ENCODE results near the gene PLAC1.

The PLAC1 gene

DNA sequence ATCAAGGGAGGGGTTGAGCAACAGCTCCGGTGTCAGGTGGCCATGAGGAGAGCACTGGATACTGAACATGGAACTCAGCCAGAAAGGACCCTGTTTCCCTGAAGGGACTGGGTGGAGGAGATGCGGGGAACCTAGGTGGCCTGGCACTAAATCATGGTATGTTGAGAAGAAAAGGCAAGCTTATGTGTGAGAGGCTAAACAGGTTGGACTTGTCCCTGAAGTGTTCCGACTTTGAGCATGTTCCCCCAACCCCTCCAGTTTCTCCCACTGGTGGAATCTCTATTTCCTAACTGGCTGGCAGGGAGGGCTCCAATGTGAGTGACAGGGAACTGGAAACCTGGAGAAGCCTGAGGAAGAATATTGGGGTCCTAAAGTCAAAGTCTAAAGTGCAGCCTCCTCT is 69.5 kb downstream of the PLAC1 start:
- no peak for DNase-seq (ENCODE audit: low spot score)

DNA sequence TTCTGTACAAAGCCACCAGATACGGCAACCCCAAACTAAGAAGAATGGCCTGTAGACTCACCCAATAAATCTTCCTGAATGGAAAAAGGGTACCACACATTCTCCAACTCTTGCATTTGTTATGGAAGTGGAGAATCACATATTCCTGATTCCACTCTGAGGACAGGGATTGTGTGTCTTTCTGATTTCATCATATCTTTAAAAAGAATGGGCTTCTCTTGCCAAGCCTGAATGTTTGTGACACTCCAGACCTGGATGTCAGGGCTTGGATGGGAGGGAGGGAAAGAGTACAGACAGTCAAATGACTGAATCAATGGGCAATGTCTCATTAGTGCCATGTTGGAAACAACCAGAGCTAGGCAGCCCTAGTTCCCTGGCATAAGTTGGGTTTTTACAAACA is 77.4 kb downstream of the PLAC1 start:
- DNase-seq (ENCODE audit: low spot score) = no peak

DNA sequence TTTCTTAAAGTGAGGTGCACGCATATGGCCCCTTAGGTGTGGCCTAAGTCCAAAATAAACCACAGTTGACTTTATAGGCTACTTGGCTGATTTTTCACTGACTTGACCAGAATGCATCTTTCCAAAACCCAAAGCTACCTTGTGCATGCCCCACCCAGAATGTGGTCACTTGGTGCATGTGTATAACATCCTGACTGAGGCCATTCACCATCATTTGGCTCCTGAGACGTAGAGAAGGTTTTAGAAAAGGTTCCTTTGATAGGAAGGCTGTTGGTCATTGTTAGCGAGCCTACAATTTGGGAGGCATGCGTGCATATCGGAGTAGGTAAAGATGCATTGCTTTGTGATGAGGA is 84.6 kb downstream of the PLAC1 start:
- no peak for DNase-seq (ENCODE audit: low spot score)

DNA sequence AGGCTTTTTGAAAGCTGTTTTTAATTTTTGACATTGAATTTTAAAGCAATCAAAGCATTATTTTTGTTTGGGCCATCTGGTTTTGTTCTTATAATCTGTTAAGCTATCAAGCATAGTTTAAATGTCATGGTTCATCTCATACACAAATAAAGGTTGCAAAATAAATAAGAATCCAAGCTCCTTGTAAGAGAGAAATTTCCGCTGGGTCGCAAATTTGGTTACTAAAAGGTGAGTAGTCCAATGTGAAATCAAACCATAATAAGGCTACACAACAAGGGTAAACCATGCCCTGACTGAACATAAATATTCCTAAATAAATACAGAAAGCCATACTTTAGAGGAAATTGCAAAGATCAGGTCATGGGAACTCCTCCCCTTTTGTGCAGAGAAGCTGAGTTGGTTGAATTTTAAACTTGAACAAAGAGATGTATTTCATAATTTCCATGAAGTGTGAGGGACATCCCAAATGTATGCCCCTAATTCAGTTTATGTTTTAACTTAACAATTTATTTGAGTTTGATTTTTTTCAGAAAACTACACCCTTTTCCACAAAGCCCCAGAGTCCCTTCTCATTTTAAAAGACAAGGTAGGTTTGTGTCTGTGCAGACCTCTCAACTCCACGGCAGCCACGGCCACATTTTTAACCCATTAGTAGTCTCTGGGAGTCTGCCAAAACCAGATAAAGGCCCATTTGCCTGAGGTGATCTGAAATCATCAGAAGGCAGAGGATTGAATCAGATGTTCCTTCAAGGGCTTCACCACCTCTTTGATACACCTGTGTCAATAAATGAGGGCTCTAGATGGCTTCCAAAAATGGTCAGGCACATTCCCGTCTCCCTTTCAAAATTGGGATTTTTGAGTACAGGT is 85.2 kb downstream of the PLAC1 start:
- DNase-seq (ENCODE audit: low spot score) = no peak

DNA sequence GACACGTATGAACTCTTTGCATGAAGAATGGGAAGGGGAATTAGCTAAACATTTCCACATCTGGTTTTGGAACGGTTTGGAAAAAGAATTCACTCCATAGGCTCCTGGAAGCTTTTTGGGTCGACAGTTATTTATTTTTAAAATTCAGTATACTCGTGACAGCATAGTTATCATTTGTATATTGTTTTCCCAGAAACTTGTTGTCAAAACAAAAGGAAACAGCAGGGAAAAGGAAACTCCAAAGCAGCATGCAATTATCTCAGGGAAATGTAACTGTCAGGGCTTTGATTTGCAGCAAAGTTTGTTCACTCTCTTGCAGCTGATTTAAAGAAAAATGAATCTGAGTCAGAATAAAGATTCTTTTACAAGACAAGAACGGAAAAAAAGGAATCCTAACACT is 86.5 kb downstream of the PLAC1 start:
- DNase-seq (ENCODE audit: low spot score) = no peak

DNA sequence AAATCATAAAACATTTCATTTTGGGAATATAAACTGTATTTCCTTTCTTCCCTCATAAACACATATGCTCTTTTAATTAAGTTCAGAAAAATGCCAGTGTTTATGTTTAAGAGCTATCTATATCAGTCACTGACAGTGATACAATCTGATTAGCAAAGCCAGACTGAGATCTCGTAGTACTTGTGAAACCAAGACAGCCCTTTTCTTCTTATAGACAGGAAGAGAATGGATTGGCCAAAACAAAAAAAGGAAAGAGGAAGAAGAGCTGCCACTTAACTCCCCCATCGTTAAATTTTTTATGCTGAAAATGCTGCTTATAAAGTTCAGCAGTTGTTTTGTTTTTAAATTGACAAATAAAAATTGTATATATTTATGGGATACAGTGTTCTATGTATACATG is 87.4 kb downstream of the PLAC1 start:
- no peak for DNase-seq (ENCODE audit: low spot score)

DNA sequence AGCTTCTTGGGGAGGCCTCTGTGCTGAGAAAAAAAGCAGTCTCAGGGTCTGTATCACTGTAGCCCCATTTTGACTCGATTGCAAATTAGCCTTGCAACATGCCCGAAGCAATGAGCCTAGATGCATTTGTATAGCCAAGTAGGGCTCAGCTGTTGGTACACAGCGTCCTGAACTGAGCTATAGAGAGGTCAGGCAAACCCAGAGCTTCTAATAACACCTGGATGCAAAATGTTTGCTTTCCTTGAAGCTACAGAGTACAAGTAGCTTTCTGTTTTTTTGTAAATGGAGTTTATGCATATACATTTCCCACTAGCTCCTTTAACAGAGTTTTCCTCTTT is 87.8 kb downstream of the PLAC1 start:
- no peak for DNase-seq (ENCODE audit: low spot score)

DNA sequence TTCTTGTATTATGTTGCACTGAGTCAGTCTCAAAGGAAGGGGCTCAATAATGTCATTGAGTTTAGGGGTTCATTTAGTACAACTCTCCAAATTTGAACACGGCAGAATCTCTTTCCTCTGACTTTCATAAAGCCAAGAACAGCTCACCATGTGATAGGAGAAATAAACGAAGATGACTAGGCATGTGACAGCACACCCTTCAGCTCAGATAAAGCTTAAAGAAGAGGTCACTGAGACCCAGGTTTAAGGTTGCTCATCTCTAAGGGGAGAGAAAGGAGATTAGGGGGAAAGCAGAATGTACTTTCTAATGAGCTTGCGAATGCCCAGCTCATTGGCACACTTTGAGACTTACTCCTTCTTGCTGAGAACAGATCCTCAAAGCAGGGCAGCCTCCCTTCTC is 89.0 kb downstream of the PLAC1 start:
- DNase-seq (ENCODE audit: low spot score) = no peak

DNA sequence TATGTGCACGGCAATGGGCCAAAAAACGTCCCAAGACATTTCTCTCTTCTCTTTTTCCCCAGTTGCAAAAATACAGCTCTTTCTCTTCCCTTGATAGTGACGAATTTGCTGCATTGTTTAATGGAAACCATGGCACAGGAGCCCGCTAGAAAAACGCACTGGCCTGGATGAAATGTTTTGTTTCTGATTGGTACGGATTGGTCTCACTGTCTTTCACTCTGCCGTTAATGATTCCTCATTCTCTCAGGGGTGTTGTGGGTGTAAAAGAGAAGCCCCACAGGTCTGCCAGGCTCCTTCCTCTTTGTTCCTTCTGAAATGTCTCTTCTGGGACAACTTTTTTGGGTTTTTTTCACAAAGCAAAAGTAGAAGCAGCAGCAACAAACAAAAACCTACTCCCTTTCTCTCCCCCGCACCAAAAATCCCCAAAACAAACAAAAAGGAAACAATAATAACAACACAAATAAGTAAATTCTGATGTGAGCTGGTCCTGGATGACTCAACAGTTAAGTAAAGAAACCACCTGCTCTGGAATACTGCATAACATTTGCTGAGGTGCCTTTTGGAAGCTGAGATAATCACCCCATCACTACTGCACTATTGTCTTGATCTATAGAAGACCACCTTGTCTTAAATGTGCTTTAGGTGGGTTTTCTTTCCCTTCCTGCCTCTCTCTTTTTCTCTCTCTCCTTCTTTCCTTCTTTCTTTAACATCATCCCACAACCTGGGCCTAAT is 89.8 kb downstream of the PLAC1 start:
- no peak for DNase-seq (ENCODE audit: low spot score)

DNA sequence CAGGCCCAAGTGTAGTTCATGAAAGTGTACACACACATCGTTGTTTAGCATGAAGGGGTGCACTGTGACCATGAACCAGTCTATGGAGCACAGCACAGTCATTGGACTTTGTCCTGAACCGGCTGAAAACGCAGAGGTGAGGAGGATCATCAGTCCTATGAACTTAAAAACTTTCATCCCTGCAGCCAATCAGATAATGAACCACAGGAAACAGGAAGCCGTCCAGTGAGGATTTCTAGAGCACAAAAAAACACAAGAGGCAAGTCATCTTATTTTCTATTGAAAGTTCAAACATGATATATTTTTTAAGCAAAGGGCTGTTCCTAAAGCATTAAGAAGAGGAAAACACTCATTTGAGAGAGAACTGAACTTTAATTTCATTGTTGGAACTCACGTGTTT is 91.8 kb downstream of the PLAC1 start:
- DNase-seq (ENCODE audit: low spot score) = no peak

DNA sequence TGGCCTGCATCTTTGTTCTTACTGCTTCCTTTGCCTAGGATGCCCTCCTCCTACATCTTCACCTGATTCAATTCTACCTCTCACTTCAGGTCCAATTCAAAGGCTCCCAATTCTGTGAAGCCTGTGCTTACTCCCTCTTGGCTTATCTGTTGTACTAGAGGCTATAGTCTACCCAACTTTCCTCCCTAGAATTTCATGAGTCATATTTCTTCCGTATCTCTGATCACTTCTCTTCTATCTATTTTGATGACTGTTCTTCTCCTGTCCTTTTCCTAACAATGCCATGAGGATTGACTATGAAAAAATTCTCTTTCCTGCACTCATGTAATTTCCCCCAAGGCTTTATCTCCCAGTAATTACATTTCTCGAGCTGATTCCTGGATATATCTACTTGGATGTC is 96.3 kb downstream of the PLAC1 start:
- no peak for DNase-seq (ENCODE audit: low spot score)

DNA sequence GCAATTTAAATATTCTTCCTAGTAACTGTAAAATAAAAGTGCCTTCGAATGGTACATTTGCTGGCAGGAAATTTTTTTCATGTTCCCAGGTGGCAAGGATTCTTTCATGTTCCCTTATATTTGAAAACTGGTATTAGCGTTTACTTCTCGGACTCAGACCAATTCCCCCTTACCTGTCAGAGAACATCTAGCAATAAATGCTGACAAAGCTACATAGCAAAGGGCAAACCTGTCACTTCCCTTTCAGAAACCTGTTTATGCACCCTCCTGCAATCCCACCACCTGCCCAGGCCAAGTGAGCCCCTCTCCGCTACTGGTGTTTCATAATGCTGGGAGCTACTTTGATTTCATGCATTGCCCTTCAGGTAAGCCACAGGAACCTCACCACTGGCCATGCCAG is 100.1 kb downstream of the PLAC1 start:
- DNase-seq (ENCODE audit: low spot score) = no peak

DNA sequence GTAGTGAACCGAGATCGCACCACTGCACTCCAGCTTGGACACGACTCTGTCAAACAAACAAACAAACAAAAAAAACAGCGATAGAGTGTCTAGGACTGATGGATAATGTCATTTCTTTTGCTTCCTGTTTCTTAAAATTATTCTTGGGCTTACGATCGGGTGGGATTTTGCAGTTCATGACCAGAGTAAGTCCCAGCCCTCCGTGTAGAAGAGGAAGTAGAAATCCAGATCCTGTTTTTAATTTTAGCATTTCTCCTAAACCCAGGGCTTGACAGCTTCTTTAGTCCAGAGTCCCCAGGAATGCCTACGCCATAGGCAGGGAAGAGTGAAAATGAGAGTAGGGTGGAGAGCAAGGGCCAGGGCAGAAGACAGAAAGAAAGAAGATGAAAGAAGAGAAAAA is 104.0 kb downstream of the PLAC1 start:
- no peak for DNase-seq (ENCODE audit: low spot score)

DNA sequence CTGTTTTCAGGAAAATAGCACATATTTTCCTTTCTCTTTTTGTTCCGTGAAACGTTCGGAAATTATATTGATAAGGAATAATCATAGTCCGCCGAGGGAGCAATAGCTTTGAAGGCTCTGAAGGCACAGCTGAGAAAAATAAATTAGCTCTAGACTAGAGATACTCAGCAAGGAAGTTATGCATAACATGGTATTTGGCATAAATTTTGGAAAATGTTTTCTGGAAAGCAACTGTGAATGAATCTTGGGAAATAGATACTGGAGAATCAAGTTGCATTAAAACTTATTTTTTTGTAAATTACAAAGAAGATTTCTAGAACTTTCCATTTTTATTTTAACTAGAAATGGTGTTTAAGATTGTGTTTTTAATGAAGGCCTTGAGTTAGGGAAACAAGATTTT is 105.9 kb downstream of the PLAC1 start:
- DNase-seq (ENCODE audit: low spot score) = no peak

DNA sequence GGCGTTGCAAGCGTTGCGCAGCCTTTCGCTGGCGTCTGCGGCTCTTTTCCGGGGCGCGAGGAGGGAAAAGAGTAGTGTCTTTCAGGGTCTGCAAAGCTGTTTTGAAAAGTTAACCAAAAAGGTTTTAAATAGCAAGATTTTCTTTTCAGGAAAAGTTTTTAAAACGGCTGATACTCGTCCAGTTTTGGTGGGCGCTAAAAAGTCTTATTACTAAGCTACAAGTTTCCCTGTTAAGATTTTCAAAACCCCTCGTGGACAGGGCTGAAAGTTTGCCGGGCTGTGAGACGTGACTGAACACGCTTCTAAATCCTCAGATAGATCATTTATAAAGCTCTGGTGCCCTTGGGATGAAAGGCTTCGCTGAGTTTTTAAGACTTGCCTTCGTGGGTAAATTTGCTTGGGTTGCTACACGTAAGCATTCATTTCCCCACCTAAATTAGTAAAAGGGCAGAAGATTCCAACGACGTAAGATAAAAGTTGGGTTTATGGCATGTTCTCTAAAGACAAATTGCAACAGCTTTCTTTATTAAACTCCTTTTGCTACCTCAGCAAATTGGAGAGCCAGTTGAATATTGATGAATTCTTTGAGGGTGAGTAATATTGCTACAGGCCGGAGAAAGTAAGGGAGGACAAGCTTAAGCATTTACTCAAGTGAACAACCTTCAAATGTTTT is 106.8 kb downstream of the PLAC1 start:
- DNase-seq (ENCODE audit: low spot score) = no peak

DNA sequence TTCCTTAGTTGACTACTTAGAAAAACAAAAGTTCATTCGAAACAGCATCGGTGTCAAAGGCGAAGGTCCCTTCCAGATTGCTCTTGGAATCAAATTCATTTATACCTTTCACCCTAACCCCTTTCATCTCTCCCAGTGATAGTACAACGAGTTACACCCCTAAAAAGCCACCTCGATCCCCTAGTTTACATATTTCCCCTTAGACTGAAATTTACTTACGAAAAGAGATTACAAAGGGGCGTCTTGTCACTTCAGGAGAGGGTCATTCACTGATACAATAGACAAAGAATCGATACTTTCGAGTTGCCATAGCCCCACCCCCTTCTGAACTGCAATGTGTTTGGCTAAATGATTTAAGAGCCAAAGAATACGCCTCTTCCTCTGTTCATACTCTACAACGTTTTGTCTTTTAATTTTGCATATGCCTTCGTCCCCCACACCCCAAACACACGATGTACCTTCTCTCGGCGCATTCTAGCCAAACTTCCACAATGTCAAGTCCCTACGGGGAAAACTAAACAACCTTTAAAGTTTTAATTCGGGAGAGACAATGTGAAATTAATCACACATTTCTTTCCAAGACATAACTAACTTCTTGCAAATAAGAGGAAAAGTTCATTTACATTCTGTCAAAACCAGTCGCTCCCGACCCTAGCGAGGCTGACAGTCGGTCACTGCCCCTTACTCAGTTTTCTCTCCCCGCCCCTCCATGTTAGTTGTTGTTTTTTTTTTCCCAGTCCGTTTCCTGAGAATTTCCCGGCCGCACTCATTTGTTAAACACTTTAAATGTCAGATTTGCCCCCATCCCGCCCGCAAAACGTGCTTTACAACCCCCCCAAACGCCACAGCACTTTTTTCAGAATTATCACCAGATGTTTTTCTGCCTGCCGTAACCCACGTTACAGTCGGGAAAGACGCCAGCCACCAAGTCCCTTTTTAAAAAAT is 109.7 kb downstream of the PLAC1 start:
- peak; percentile 49 for DNase-seq (ENCODE audit: low spot score)

DNA sequence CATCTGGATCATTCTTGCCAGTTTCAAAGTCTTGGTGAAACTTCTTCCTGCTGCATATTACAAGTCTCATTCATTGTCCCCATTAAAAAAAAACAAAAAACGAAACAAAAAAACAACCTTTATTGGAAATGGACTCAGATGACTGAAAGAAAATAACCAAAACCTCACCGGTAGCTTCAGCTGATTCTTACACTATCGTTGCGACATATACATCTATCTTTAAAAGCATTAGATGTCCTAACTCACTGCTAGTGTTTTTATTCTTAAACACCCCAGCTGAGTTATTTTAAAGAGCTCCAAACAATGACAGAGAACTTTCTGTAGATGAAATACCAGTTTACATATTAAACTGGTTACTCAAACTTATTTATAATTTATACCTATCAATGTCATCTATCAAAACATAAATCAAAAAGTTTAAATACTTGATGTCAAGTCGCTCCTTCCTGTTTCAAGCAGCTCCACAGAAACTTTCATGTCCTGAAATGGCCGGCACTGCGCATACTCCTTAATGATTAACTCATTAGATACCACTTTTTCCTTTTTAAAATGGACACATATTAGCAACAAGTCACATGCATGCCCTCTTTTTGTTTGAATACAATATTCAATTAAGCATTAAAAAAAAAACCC is 111.1 kb downstream of the PLAC1 start:
- DNase-seq (ENCODE audit: low spot score) = no peak

DNA sequence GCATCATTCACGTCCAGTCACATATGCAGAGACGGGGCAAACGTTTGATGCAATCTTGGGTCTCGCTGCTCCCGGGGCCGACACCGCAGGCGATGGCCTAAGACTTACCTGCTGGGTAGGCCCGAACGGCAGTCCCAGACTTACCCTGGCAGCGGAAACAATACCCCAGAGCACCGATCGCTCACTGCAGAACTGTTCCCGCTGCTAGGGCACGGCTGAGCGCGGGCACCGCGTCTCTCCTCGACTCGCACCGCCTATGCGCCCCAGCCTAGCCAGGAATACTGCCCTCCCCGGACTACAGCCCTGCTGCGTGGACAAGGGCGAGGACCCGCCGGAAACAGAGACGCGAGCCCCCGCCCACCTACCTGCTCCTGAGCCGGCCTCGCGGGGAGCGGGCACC is 112.1 kb downstream of the PLAC1 start:
- DNase-seq (ENCODE audit: low spot score) = no peak

DNA sequence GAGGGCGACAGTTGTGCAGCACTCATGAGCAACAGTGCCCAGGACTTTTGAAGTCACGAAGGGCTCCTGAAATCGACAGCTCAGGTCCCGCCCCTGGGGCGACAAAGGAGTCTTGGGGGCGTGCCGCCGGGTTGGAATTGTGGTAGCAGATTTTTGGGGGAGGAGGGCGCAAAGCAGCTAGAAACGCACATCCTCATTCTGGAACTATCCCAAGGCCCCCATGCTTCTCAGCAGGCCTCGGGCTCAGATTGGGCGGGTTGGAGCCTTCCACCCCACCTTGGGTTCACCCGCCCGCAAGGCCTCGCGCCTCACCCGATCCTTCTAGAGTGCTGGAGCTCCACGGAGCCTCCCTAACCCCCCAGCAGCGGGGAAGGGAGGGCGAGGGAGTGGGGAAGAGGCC is 112.8 kb downstream of the PLAC1 start:
- no peak for DNase-seq (ENCODE audit: low spot score)

DNA sequence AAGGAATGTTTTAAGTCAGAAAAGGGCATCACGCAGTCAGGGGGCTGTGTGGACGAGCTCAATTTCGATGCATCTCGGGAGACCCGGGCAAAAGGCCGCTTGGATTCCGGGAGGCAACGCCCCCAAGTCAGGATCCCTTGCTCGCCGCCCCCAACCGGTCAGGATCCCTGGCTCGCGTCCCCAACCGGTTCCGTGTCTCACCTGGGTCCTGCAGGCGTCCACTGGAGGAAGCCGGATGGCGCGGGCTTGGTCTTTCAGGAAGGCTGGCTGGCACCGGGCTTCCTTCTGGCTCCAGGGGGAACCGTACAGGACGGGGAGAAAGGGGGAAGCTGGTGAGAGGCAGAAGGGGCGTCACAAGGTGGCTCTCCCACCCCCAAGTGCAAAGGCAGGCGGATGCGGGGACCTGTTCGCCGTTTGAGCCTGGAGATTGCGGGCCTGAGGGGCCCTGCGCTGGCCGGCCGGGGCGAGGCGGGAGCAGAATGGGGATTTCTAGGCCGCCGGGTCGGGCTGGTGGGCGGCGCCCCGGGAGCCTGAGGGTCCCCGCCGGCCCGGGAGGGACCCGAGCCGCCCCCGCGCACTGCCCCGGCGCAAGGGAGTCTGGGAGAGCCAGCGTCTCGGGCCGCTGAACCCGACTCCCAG is 113.6 kb downstream of the PLAC1 start:
- no peak for DNase-seq (ENCODE audit: low spot score)

DNA sequence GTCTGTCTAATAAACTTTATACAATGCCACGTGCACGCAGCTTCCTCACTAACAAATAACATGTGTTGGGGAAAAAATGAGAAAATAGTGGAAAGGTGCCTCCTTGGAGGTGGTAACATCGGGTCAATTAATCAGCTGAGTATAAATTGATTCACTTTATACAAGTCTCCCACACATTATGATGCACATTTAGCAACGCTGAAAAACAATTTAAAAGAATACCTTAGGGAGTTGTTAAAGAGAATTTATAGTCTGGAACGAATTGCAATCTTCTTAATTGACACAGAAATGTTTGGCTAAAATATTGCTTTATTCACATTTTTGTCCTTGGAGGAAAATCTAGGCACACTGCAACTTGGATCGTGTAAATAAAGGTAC is 114.1 kb downstream of the PLAC1 start:
- no peak for DNase-seq (ENCODE audit: low spot score)
